Thoracic aorta (tissue), 2 donors: Measurements from ENCODE around the gene SH2B2. TPM values are rescaled to one million over a fixed set of nuclear protein-coding genes. Genes with fewer than 3 reads are reported as not detected.
"Not testable (repeated sequence)": the region's sequence is repeated elsewhere in the genome, so short reads cannot be mapped to it uniquely, and the experiment has no call there.

Experiments used
- ATAC-seq: fragments of 150-250 bp; one replicate; pipeline ENCODE4 v1.8.0; 2017; ENCODE audit warnings: low read depth; ENCODE audit not compliant: insufficient number of reproducible peaks, low FRiP score
- DNase-seq: peaks from one replicate; pipeline ENCODE4 v3.0.0-alpha.2; 2020; ENCODE audit warnings: low spot score
- H3K27ac ChIP-seq, 2 donors: fragments of 200-600 bp; sonication (generic); 1 replicate in 1 of 2; 2 replicates in 1 of 2; pipeline ENCODE4 v1.5.1; 2016; ENCODE audit warnings: mild to moderate bottlenecking in 2 of 2, moderate library complexity in 2 of 2
- H3K27me3 ChIP-seq: fragments of 200-600 bp; sonication (generic); replicated peaks from 2 replicates; pipeline ENCODE4 v1.6.0; 2016; ENCODE audit warnings: mild to moderate bottlenecking; ENCODE audit not compliant: insufficient read depth
- H3K36me3 ChIP-seq: fragments of 200-600 bp; sonication (generic); one replicate; pipeline ENCODE4 v1.5.1; 2016
- H3K4me1 ChIP-seq, 2 donors: fragments of 200-600 bp; sonication (generic); 1 replicate in 1 of 2; 2 replicates in 1 of 2; pipeline versions ENCODE4 v1.5.1 to v1.6.0; 2016; ENCODE audit warnings: low read depth in 2 of 2, mild to moderate bottlenecking in 1 of 2; ENCODE audit not compliant: control insufficient read depth in 1 of 2
- H3K4me3 ChIP-seq: fragments of 200-600 bp; sonication (generic); 2 replicates; pipeline ENCODE4 v1.5.1; 2016; ENCODE audit warnings: mild to moderate bottlenecking
- H3K9me3 ChIP-seq: fragments of 200-600 bp; sonication (generic); 2 replicates; pipeline ENCODE4 v1.5.1; 2016
- total RNA-seq, 2 donors: library from RNA; depleted of rRNA; stranded (reverse); fragments of >200 nt; gene quantifications; one replicate each; pipeline versions ENCODE4 v1.1.0 to v1.2.3, GENCODE V29; 2016

The SH2B2 gene
- total RNA-seq, 2 donors from 2014 or later: 10.0 to 30.2 TPM

- DNase-seq (peak; percentile 87), ATAC-seq (peak; percentile 100)
- H3K4me1 ChIP-seq, H3K36me3 ChIP-seq, H3K27me3 ChIP-seq, H3K9me3 ChIP-seq: not testable (repeated sequence)
- Histone ChIP-seq H3K27ac (peak overlapping the region; percentile 89 to 92), H3K4me3 (peak overlapping the region; percentile 94)
Measured at GRCh38 chr7:102363549-102364393, 77.1 kb downstream of the SH2B2 start.

- Histone ChIP-seq H3K4me3 (peak overlapping the region; percentile 94), H3K27ac (peak overlapping the region; percentile 89 to 92)
- DNase-seq, H3K27me3 ChIP-seq, H3K9me3 ChIP-seq, H3K36me3 ChIP-seq, H3K4me1 ChIP-seq, ATAC-seq: not testable (repeated sequence)
Measured at GRCh38 chr7:102364394-102364886, 77.8 kb downstream of the SH2B2 start.

- H3K4me1 ChIP-seq, ATAC-seq, H3K27me3 ChIP-seq, H3K9me3 ChIP-seq, H3K36me3 ChIP-seq, H3K27ac ChIP-seq, H3K4me3 ChIP-seq, DNase-seq: not testable (repeated sequence)
Measured at GRCh38 chr7:102365390-102365789, 78.7 kb downstream of the SH2B2 start.

- H3K27me3 ChIP-seq, H3K4me3 ChIP-seq, H3K4me1 ChIP-seq, DNase-seq, ATAC-seq, H3K36me3 ChIP-seq, H3K9me3 ChIP-seq, H3K27ac ChIP-seq: not testable (repeated sequence)
Measured at GRCh38 chr7:102370038-102370437, 83.4 kb downstream of the SH2B2 start.

Other genes starting within 250 kb of the SH2B2 start
- not detected for gene SPDYE6, start 69.6 kb downstream of the SH2B2 start, total RNA-seq
- gene PRKRIP1, start 109.5 kb downstream of the SH2B2 start, total RNA-seq: 10 to 100 TPM; 47.0 to 80.4 TPM
- gene ORAI2, start 146.7 kb downstream of the SH2B2 start, total RNA-seq: 10 to 100 TPM; 33.4 to 37.6 TPM
- gene ALKBH4, start 178.0 kb downstream of the SH2B2 start, total RNA-seq: 10 to 100 TPM; 15.9 to 29.6 TPM
- gene LRWD1, start 178.1 kb downstream of the SH2B2 start, total RNA-seq: 10 to 100 TPM in 1 of 2 donors, 1 to 10 TPM in 1; 7.9 to 10.9 TPM
- gene POLR2J, start 192.1 kb downstream of the SH2B2 start, total RNA-seq: 10 to 100 TPM; 10.7 to 22.9 TPM
- gene RASA4B, start 230.9 kb downstream of the SH2B2 start, total RNA-seq: 10 to 100 TPM in 1 of 2 donors, 1 to 10 TPM in 1; 8.5 to 21.9 TPM